NB4 (cell line): ENCODE data around the gene ADRB2.

ENCODE experiments used
- MYC ChIP-seq: IDR thresholded peaks from 2 replicates; pipeline ENCODE4 v1.6.1; 2011; ENCODE audit warnings: low read depth, low read length
- POLR2A ChIP-seq: IDR thresholded peaks from 2 replicates; pipeline ENCODE4 v1.6.1; 2011; ENCODE audit warnings: mild to moderate bottlenecking; ENCODE audit not compliant: insufficient read length; ENCODE audit errors: extremely low read depth
- TF ChIP-seq, protein P1 (sequence below): IDR thresholded peaks from one replicate; pipeline ENCODE4 v1.5.1; 2012; ENCODE audit warnings: low read depth, low read length
- TF ChIP-seq, protein P2 (sequence below): IDR thresholded peaks from 2 replicates; pipeline ENCODE4 v1.6.1; 2011; ENCODE audit warnings: low read depth, low read length

DNA sequence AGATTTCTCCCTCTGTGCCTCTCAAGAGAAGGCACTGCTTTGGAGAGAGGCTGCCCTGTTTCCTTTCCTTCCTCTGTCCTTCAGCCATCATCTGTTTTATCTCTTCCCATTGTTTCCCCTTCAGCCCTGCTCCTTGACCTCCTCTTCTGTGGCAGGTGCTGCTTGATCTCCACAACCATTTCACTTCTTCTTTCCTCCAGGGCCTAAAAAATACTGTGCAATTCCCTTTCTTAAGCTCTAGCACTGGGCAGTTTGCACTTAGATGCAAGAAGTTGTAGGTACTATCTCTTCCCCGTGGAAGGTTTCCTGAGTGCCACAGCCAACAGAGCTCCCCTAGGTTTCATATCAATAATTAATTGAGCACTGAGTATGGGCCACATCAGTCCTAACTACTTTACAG lies 8.8 kb upstream of the ADRB2 start:
- TF ChIP-seq, protein P1, sequence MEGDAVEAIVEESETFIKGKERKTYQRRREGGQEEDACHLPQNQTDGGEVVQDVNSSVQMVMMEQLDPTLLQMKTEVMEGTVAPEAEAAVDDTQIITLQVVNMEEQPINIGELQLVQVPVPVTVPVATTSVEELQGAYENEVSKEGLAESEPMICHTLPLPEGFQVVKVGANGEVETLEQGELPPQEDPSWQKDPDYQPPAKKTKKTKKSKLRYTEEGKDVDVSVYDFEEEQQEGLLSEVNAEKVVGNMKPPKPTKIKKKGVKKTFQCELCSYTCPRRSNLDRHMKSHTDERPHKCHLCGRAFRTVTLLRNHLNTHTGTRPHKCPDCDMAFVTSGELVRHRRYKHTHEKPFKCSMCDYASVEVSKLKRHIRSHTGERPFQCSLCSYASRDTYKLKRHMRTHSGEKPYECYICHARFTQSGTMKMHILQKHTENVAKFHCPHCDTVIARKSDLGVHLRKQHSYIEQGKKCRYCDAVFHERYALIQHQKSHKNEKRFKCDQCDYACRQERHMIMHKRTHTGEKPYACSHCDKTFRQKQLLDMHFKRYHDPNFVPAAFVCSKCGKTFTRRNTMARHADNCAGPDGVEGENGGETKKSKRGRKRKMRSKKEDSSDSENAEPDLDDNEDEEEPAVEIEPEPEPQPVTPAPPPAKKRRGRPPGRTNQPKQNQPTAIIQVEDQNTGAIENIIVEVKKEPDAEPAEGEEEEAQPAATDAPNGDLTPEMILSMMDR: no peak
- TF ChIP-seq POLR2A (no peak), MYC (no peak)
- TF ChIP-seq, protein P2, sequence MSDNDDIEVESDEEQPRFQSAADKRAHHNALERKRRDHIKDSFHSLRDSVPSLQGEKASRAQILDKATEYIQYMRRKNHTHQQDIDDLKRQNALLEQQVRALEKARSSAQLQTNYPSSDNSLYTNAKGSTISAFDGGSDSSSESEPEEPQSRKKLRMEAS: no peak
